ENCODE results near the gene CT47C1. TPM values are rescaled to one million over a fixed set of nuclear protein-coding genes. Genes with fewer than 3 reads are reported as not detected.

The CT47C1 gene
- total and polyA plus RNA-seq, 2 of the 8 experiments (the other 6 are each of a cell fraction or from before 2014, with no cell fraction given), result not detected

GRCh38 chrX:119042040-119042439 lies 30.8 kb upstream of the CT47C1 start:
- no peak overlapping the region for H3K56ac ChIP-seq (replicated peaks; ENCODE audit: insufficient read length, low read depth, low read length)
- H2BK15ac ChIP-seq (ENCODE audit: low read length), result no peak overlapping the region
- H3K18ac ChIP-seq (ENCODE audit: extremely low read depth, low read length), result no peak overlapping the region
- no peak overlapping the region for H3K9ac ChIP-seq (replicated peaks in 1 of 4; ENCODE audit: extremely low read depth in 1 of 4, low read depth in 3 of 4, low read length in 3 of 4)
- no peak overlapping the region for H4K5ac ChIP-seq (ENCODE audit: insufficient read length, low read depth, low read length)
- no peaks in the 10 kb centered on the region for H3K23me2 ChIP-seq (ENCODE audit: low read depth, low read length)
- H3K79me2 ChIP-seq (ENCODE audit: control insufficient read depth in 1 of 2, insufficient read depth in 2 of 2, low read length in 2 of 2), result no peaks in the 10 kb centered on the region
- H2BK20ac ChIP-seq (ENCODE audit: low read length), result no peak overlapping the region
- H3K23ac ChIP-seq (ENCODE audit: insufficient read length), result no peak overlapping the region
- no peaks in the 10 kb centered on the region for H4K20me1 ChIP-seq (replicated peaks in 1 of 2; ENCODE audit: control insufficient read depth in 1 of 2, insufficient read depth in 2 of 2, low read length in 2 of 2)
- 100% methylated on average over 3 of the region's 3 CpGs; no CpG with 5 or more reads in 1 of the 2 experiments for WGBS, 2 experiments (ENCODE audit: extremely low coverage in 1 of 2, insufficient coverage in 1 of 2, insufficient read length in 1 of 2, insufficient replicate concordance in 2 of 2, low coverage in 1 of 2, low lambda C conversion rate in 2 of 2, missing lambda C conversion rate in 1 of 2)
- H3K27me3 ChIP-seq (replicated peaks in 1 of 4; ENCODE audit: control insufficient read depth in 3 of 4, extremely low read depth in 1 of 4, insufficient read depth in 3 of 4, low read length in 3 of 4), result no peaks in the 10 kb centered on the region
- H2BK120ac ChIP-seq (replicated peaks; ENCODE audit: low read depth, low read length), result no peak overlapping the region
- FAIRE-seq (no peak), DNase-seq (ENCODE audit: low read depth in 1 of 2, low spot score in 2 of 2) (no peak)
- CTCF ChIA-PET (ENCODE audit: partially characterized antibody), result no interaction called here
- no peak overlapping the region for H2BK12ac ChIP-seq (ENCODE audit: low read depth, low read length)
- no peak overlapping the region for H4K8ac ChIP-seq (ENCODE audit: extremely low read depth, insufficient read depth, low read length)
- POLR2A ChIA-PET (ENCODE audit: partially characterized antibody), result no interaction called here
- H2AFZ ChIP-seq (ENCODE audit: low read length), result no peak overlapping the region
- no peak overlapping the region for H3K4me3 ChIP-seq (ENCODE audit: extremely low read depth in 1 of 4, insufficient read depth in 2 of 4, low read depth in 3 of 4, low read length in 4 of 4)
- H3K4me1 ChIP-seq (replicated peaks in 1 of 4; ENCODE audit: control insufficient read depth in 3 of 4, insufficient read depth in 4 of 4, low read length in 3 of 4), result no peaks in the 10 kb centered on the region
- H2BK5ac ChIP-seq (ENCODE audit: low read depth, low read length), result no peak overlapping the region
- H3K14ac ChIP-seq (ENCODE audit: insufficient read length), result no peak overlapping the region
- H3K9me3 ChIP-seq (ENCODE audit: insufficient read depth in 2 of 2, low read depth in 1 of 2, low read length in 1 of 2), result no peaks in the 10 kb centered on the region
- H3K4ac ChIP-seq (replicated peaks; ENCODE audit: insufficient read length, low read depth, low read length), result no peak overlapping the region
- H3K4me2 ChIP-seq (ENCODE audit: insufficient read depth in 1 of 2, low read depth in 2 of 2, low read length in 2 of 2), result no peak overlapping the region
- no peak overlapping the region for H2AK5ac ChIP-seq (ENCODE audit: low read depth, low read length)
- no peaks in the 10 kb centered on the region for H3K36me3 ChIP-seq (ENCODE audit: control insufficient read depth in 2 of 4, insufficient read depth in 4 of 4, low read length in 3 of 4)
- H4K91ac ChIP-seq (replicated peaks; ENCODE audit: insufficient read length, low read length), result no peak overlapping the region
- no peak overlapping the region for H3K27ac ChIP-seq (ENCODE audit: low read depth, low read length)
- no peaks in the 10 kb centered on the region for H3K79me1 ChIP-seq (ENCODE audit: low read depth, low read length)
- no peak for TF ChIP-seq CHD2 (IDR thresholded peaks at IDR 0.05; ENCODE audit: low read length)
- TF ChIP-seq NANOG (IDR thresholded peaks at IDR 0.05; ENCODE audit: insufficient read depth, low read depth, low read length, poor library complexity, severe bottlenecking), result no peak
- no peak for TF ChIP-seq GTF2F1 (IDR thresholded peaks at IDR 0.05; ENCODE audit: borderline replicate concordance, low read depth, low read length)
- TF ChIP-seq HDAC2 (IDR thresholded peaks at IDR 0.05; ENCODE audit: borderline replicate concordance in 1 of 2, low read depth in 2 of 2, low read length in 2 of 2), result no peak
- TF ChIP-seq RBBP5 (IDR thresholded peaks at IDR 0.05; ENCODE audit: borderline replicate concordance, low read depth, low read length), result no peak
- TF ChIP-seq SP4 (IDR thresholded peaks at IDR 0.05; ENCODE audit: low read length), result no peak
- TF ChIP-seq ATF2 (IDR thresholded peaks at IDR 0.05; ENCODE audit: low read length), result no peak
- TF ChIP-seq TAF1 (IDR thresholded peaks at IDR 0.05; ENCODE audit: low read depth, low read length), result no peak
- no peak for TF ChIP-seq MAX (IDR thresholded peaks at IDR 0.05)
